NB4 (cell line): ENCODE results near the gene TUBA3D.
"Not testable (repeated sequence)": the region's sequence is repeated elsewhere in the genome, so short reads cannot be mapped to it uniquely, and the experiment has no call there.

ENCODE experiments used
- CTCF ChIP-seq: IDR thresholded peaks from one replicate; pipeline ENCODE4 v1.5.1; 2012; ENCODE audit warnings: low read depth, low read length
- MYC ChIP-seq: IDR thresholded peaks from 2 replicates; pipeline ENCODE4 v1.6.1; 2011; ENCODE audit warnings: low read depth, low read length
- POLR2A ChIP-seq: IDR thresholded peaks from 2 replicates; pipeline ENCODE4 v1.6.1; 2011; ENCODE audit warnings: mild to moderate bottlenecking; ENCODE audit not compliant: insufficient read length; ENCODE audit errors: extremely low read depth

- TF ChIP-seq MYC, CTCF, POLR2A: not testable (repeated sequence)
Observed at GRCh38 chr2:131503587-131503986, 27.7 kb downstream of the TUBA3D start.
